H1 (cell line): ENCODE measurements around the gene HJURP. TPM values are rescaled to one million over a fixed set of nuclear protein-coding genes. Genes with fewer than 3 reads are reported as not detected.

Experiments used
- CTCF ChIA-PET: fragments of 300-600 bp; sonication (Branson Sonifier 250); formaldehyde crosslinking; loops from one replicate; lab custom pipeline; 2021; ENCODE audit not compliant: partially characterized antibody; lab: Charles Lee
- POLR2A ChIA-PET: fragments of 300-600 bp; sonication (Branson Sonifier 250); formaldehyde crosslinking; loops from one replicate; lab custom pipeline; 2021; ENCODE audit warnings: inconsistent platforms; ENCODE audit not compliant: partially characterized antibody; lab: Charles Lee
- DNase-seq, 2 experiments: peaks; one replicate each; pipeline versions ENCODE4 v3.0.0 to v3.0.0-alpha.2; 2010 to 2022; ENCODE audit warnings: low spot score in 2 of 2, low read depth in 1 of 2, mixed read lengths in 1 of 2
- FAIRE-seq: peaks from 2 replicates; lab custom pipeline; 2011; peaks lifted over from hg19 to GRCh38; lab: Jason Lieb, UNC
- H2AFZ ChIP-seq: 2 replicates; pipeline ENCODE4 v1.8.1; 2012; ENCODE audit warnings: low read length, inconsistent platforms
- H2AK5ac ChIP-seq: 2 replicates; pipeline ENCODE4 v1.6.1; 2013; ENCODE audit warnings: low read depth, low read length
- H2BK120ac ChIP-seq: replicated peaks from 2 replicates; pipeline ENCODE3; 2013; ENCODE audit warnings: low read depth, low read length, inconsistent platforms
- H2BK12ac ChIP-seq: 2 replicates; pipeline ENCODE4 v1.6.1; 2013; ENCODE audit warnings: low read depth, low read length
- H2BK15ac ChIP-seq: 2 replicates; pipeline ENCODE4 v1.6.1; 2013; ENCODE audit warnings: low read length
- H2BK20ac ChIP-seq: 2 replicates; pipeline ENCODE4 v1.6.1; 2013; ENCODE audit warnings: low read length
- H2BK5ac ChIP-seq: 2 replicates; pipeline ENCODE4 v1.6.1; 2013; ENCODE audit warnings: low read depth, low read length
- H3K14ac ChIP-seq: 2 replicates; pipeline ENCODE4 v1.6.1; 2013; ENCODE audit warnings: inconsistent platforms; ENCODE audit not compliant: insufficient read length
- H3K18ac ChIP-seq: 2 replicates; pipeline ENCODE4 v1.6.1; 2013; ENCODE audit warnings: low read length; ENCODE audit errors: extremely low read depth
- H3K23ac ChIP-seq: 2 replicates; pipeline ENCODE4 v1.6.1; 2013; ENCODE audit warnings: inconsistent platforms; ENCODE audit not compliant: insufficient read length
- H3K23me2 ChIP-seq: 2 replicates; pipeline ENCODE4 v1.6.1; 2013; ENCODE audit warnings: low read depth, low read length
- H3K27ac ChIP-seq: 2 replicates; pipeline ENCODE4 v1.6.1; 2011; ENCODE audit warnings: low read depth, low read length, inconsistent platforms
- H3K27me3 ChIP-seq, 4 experiments: replicated peaks in 1 of 4; 1 replicate in 1 of 4; 2 replicates in 3 of 4; pipeline versions ENCODE4 v1.6.1 to v1.8.1; 2011 to 2013; ENCODE audit warnings: low read length in 3 of 4, mild to moderate bottlenecking in 3 of 4, inconsistent platforms in 2 of 4, mixed read lengths in 2 of 4, moderate library complexity in 1 of 4; ENCODE audit not compliant: control insufficient read depth in 3 of 4, insufficient read depth in 3 of 4; ENCODE audit errors: extremely low read depth in 1 of 4
- H3K36me3 ChIP-seq, 4 experiments: 2 replicates each; pipeline versions ENCODE4 v1.6.1 to v1.8.1; 2011 to 2013; ENCODE audit warnings: mild to moderate bottlenecking in 4 of 4, low read length in 3 of 4, moderate library complexity in 2 of 4, control low read depth in 1 of 4, inconsistent platforms in 1 of 4; ENCODE audit not compliant: insufficient read depth in 4 of 4, control insufficient read depth in 2 of 4
- H3K4ac ChIP-seq: replicated peaks from 2 replicates; pipeline ENCODE3; 2013; ENCODE audit warnings: low read length, low read depth, mixed read lengths, inconsistent platforms; ENCODE audit not compliant: insufficient read length
- H3K4me1 ChIP-seq, 4 experiments: replicated peaks in 1 of 4; 1 replicate in 1 of 4; 2 replicates in 3 of 4; pipeline versions ENCODE4 v1.6.1 to v1.8.1; 2011 to 2013; ENCODE audit warnings: low read length in 3 of 4, inconsistent platforms in 2 of 4, mixed read lengths in 1 of 4; ENCODE audit not compliant: insufficient read depth in 4 of 4, control insufficient read depth in 3 of 4
- H3K4me2 ChIP-seq, 2 experiments: 2 replicates each; pipeline versions ENCODE4 v1.6.1 to v1.8.1; 2011 to 2013; ENCODE audit warnings: low read depth in 2 of 2, low read length in 2 of 2, control low read depth in 1 of 2, inconsistent platforms in 1 of 2, mild to moderate bottlenecking in 1 of 2; ENCODE audit not compliant: insufficient read depth in 1 of 2
- H3K4me3 ChIP-seq, 4 experiments: fragments of 200-600, 300-600 bp in 1 of 4; sonication (generic), shearing (Covaris generic), sonication (Bioruptor Twin) in 1 of 4; 2 replicates each; pipeline versions ENCODE4 v1.5.1 to v1.8.1; 2011 to 2016; ENCODE audit warnings: low read length in 4 of 4, low read depth in 3 of 4, control low read depth in 2 of 4, inconsistent platforms in 2 of 4, mild to moderate bottlenecking in 2 of 4, mixed read lengths in 1 of 4, moderate library complexity in 1 of 4; ENCODE audit not compliant: insufficient read depth in 2 of 4; ENCODE audit errors: extremely low read depth in 1 of 4
- H3K56ac ChIP-seq: replicated peaks from 2 replicates; pipeline ENCODE3; 2013; ENCODE audit warnings: low read depth, mild to moderate bottlenecking, mixed read lengths, low read length, inconsistent platforms; ENCODE audit not compliant: insufficient read length
- H3K79me1 ChIP-seq: 2 replicates; pipeline ENCODE4 v1.6.1; 2013; ENCODE audit warnings: low read depth, low read length, control low read depth
- H3K79me2 ChIP-seq, 2 experiments: 2 replicates each; pipeline versions ENCODE4 v1.6.1 to v1.8.1; 2012 to 2013; ENCODE audit warnings: low read length in 2 of 2, mild to moderate bottlenecking in 2 of 2, inconsistent platforms in 1 of 2; ENCODE audit not compliant: insufficient read depth in 2 of 2, control insufficient read depth in 1 of 2
- H3K9ac ChIP-seq, 4 experiments: replicated peaks in 1 of 4; 1 replicate in 1 of 4; 2 replicates in 3 of 4; pipeline versions ENCODE4 v1.6.1 to v1.8.1; 2011 to 2013; ENCODE audit warnings: low read depth in 3 of 4, low read length in 3 of 4, control low read depth in 2 of 4, mild to moderate bottlenecking in 2 of 4, moderate library complexity in 2 of 4, inconsistent platforms in 1 of 4; ENCODE audit errors: extremely low read depth in 1 of 4
- H3K9me3 ChIP-seq, 2 experiments: 2 replicates each; pipeline versions ENCODE4 v1.6.1 to v1.8.1; 2012 to 2013; ENCODE audit warnings: mild to moderate bottlenecking in 2 of 2, moderate library complexity in 2 of 2, control low read depth in 1 of 2, inconsistent platforms in 1 of 2, low read depth in 1 of 2, low read length in 1 of 2, mixed read lengths in 1 of 2; ENCODE audit not compliant: insufficient read depth in 2 of 2
- H4K20me1 ChIP-seq, 2 experiments: replicated peaks in 1 of 2; 2 replicates each; pipeline versions ENCODE3 to v1.8.1; 2011 to 2013; ENCODE audit warnings: inconsistent platforms in 2 of 2, low read length in 2 of 2, mild to moderate bottlenecking in 1 of 2; ENCODE audit not compliant: insufficient read depth in 2 of 2, control insufficient read depth in 1 of 2
- H4K5ac ChIP-seq: 2 replicates; pipeline ENCODE4 v1.6.1; 2013; ENCODE audit warnings: low read length, low read depth, mixed read lengths, inconsistent platforms; ENCODE audit not compliant: insufficient read length
- H4K8ac ChIP-seq: 2 replicates; pipeline ENCODE4 v1.8.0; 2013; ENCODE audit warnings: mild to moderate bottlenecking, moderate library complexity, low read length, inconsistent platforms; ENCODE audit not compliant: insufficient read depth; ENCODE audit errors: extremely low read depth
- H4K91ac ChIP-seq: replicated peaks from 2 replicates; pipeline ENCODE3; 2013; ENCODE audit warnings: low read length, mixed read lengths, inconsistent platforms; ENCODE audit not compliant: insufficient read length
- BACH1 ChIP-seq: IDR thresholded peaks from 2 replicates; pipeline ENCODE4 v1.6.1; 2012; ENCODE audit warnings: low read length, improper control_type of control experiment
- CREB1 ChIP-seq: IDR thresholded peaks from 2 replicates; pipeline ENCODE4 v1.6.1; 2012; ENCODE audit warnings: inconsistent platforms
- CTCF ChIP-seq, 3 experiments: IDR thresholded peaks; 1 replicate in 2 of 3; 2 replicates in 1 of 3; pipeline versions ENCODE4 v1.5.1 to v1.6.1; 2011; ENCODE audit warnings: low read length in 3 of 3, mild to moderate bottlenecking in 3 of 3, inconsistent platforms in 2 of 3, low read depth in 1 of 3, moderate library complexity in 1 of 3; ENCODE audit not compliant: insufficient read depth in 1 of 3; ENCODE audit errors: control extremely low read depth in 1 of 3
- EZH2 ChIP-seq: fragments of 200-600 bp; sonication (generic); IDR thresholded peaks from 2 replicates; pipeline ENCODE4 v1.7.1; 2012; ENCODE audit warnings: low read depth, mild to moderate bottlenecking, moderate library complexity, low read length, inconsistent platforms; ENCODE audit not compliant: severe bottlenecking
- FOSL1 ChIP-seq: IDR thresholded peaks from 2 replicates; pipeline ENCODE4 v1.6.1; 2011; ENCODE audit warnings: mild to moderate bottlenecking, low read depth, low read length, moderate library complexity; ENCODE audit not compliant: insufficient read depth
- JUND ChIP-seq: IDR thresholded peaks from 2 replicates; pipeline ENCODE4 v1.6.1; 2011; ENCODE audit warnings: mild to moderate bottlenecking, improper control_type of control experiment, low read length
- KDM1A ChIP-seq: fragments of 200-600, 300-600 bp; sonication (generic); IDR thresholded peaks from 2 replicates; pipeline ENCODE4 v1.7.1; 2016; ENCODE audit warnings: mild to moderate bottlenecking, low read length, borderline replicate concordance
- KDM4A ChIP-seq: IDR thresholded peaks from one replicate; pipeline ENCODE4 v1.7.1; 2012; ENCODE audit warnings: low read depth, mild to moderate bottlenecking, moderate library complexity, low read length, inconsistent platforms; ENCODE audit not compliant: severe bottlenecking
- MAFK ChIP-seq: IDR thresholded peaks from 2 replicates; pipeline ENCODE4 v1.6.1; 2012; ENCODE audit warnings: low read depth, mild to moderate bottlenecking, improper control_type of control experiment, low read length
- RAD21 ChIP-seq, 2 experiments: IDR thresholded peaks in 1 of 2; conservative IDR thresholded peaks in 1 of 2; 2 replicates each; pipeline ENCODE4 v1.6.1; 2011; ENCODE audit warnings: low read depth in 2 of 2, low read length in 2 of 2, improper control_type of control experiment in 1 of 2, inconsistent platforms in 1 of 2, mild to moderate bottlenecking in 1 of 2, moderate library complexity in 1 of 2
- SP2 ChIP-seq: IDR thresholded peaks from 2 replicates; pipeline ENCODE4 v1.6.1; 2012; ENCODE audit warnings: mild to moderate bottlenecking, low read length, inconsistent platforms
- SUZ12 ChIP-seq: fragments of 200-600 bp; sonication (generic); IDR thresholded peaks from 2 replicates; pipeline ENCODE4 v1.6.1; 2012; ENCODE audit warnings: mild to moderate bottlenecking, inconsistent platforms, low read length, moderate library complexity, mixed read lengths
- WGBS, 2 experiments: shearing (Covaris generic) in 1 of 2; methylation state at CpG; one replicate each; pipeline versions ENCODE4 v1.1.6 to v1.1.7; 2013 to 2015; ENCODE audit warnings: low lambda C conversion rate in 2 of 2, mixed read lengths in 2 of 2, inconsistent platforms in 1 of 2, low coverage in 1 of 2, missing lambda C conversion rate in 1 of 2; ENCODE audit not compliant: insufficient replicate concordance in 2 of 2, insufficient coverage in 1 of 2, insufficient read length in 1 of 2; ENCODE audit errors: extremely low coverage in 1 of 2, missing lambda C conversion rate in 1 of 2; 5-methylcytosine and 5-hydroxymethylcytosine counted together
- polyA plus RNA-seq, 7 experiments: library from polyadenylated mRNA; depleted of rRNA in 3 of 7; stranded (reverse) in 5 of 7; unstranded in 2 of 7; fragments of >200 nt in 5 of 7; fragments of 200-250 nt in 2 of 7; gene quantifications; 1 replicate in 5 of 7; 2 replicates in 1 of 7; 4 replicates in 1 of 7; pipeline versions ENCODE4 v1.2.1 to v1.2.3, GENCODE V29; 2011 to 2013; ENCODE audit warnings: missing spikeins in 2 of 7, mixed read lengths in 2 of 7
- total RNA-seq: library from RNA; stranded (reverse); fragmentation: NEBNext Ultra II Directional; extraction: Animal tissue kit (Norgen Biotek cat#: 25700); gene quantifications from 2 replicates; pipeline ENCODE4 v1.2.1, GENCODE V29; 2021

HJURP gene
- total and polyA plus RNA-seq, 2 of the 8 experiments (the other 6 are each of a cell fraction or from before 2014, with no cell fraction given): 49.3 to 60.5 TPM

GRCh38 chr2:233820774-233821105, 33.6 kb downstream of the HJURP start:
- H2BK20ac ChIP-seq: no peak overlapping the region
- H4K5ac ChIP-seq: no peak overlapping the region
- H3K4me2 ChIP-seq: no peak overlapping the region
- no peak overlapping the region for H3K14ac ChIP-seq
- ChIA-PET POLR2A (no interaction called here), CTCF (interaction anchor here (0.7 to 1.2 kb wide), 5 partner anchors 12 to 518 kb away, joined by 3 to 4 read pairs (median 3); no protein-coding TSS in a partner anchor)
- H3K4ac ChIP-seq: no peak overlapping the region
- H3K23me2 ChIP-seq: no peaks in the 10 kb centered on the region
- H4K20me1 ChIP-seq: no peaks in the 10 kb centered on the region
- no peak overlapping the region for H3K9ac ChIP-seq
- H2BK15ac ChIP-seq: no peak overlapping the region
- no peak overlapping the region for H2BK12ac ChIP-seq
- no peaks in the 10 kb centered on the region for H3K4me1 ChIP-seq
- H4K91ac ChIP-seq: no peak overlapping the region
- no peak overlapping the region for H3K27ac ChIP-seq
- H3K79me1 ChIP-seq: no peaks in the 10 kb centered on the region
- H2BK120ac ChIP-seq: no peak overlapping the region
- H2AK5ac ChIP-seq: no peak overlapping the region
- H3K79me2 ChIP-seq: no peaks in the 10 kb centered on the region
- FAIRE-seq (no peak), DNase-seq (no peak)
- H3K23ac ChIP-seq: no peak overlapping the region
- no peaks in the 10 kb centered on the region for H3K36me3 ChIP-seq
- no peak overlapping the region for H3K18ac ChIP-seq
- peak overlapping the region; percentile 51; the same call in 1 of the 2 replicates for H4K8ac ChIP-seq
- H2AFZ ChIP-seq: no peak overlapping the region
- no peak overlapping the region for H2BK5ac ChIP-seq
- no peaks in the 10 kb centered on the region for H3K27me3 ChIP-seq
- H3K4me3 ChIP-seq: no peak overlapping the region
- H3K56ac ChIP-seq: no peak overlapping the region
- no peak for TF ChIP-seq FOSL1
- no peak for TF ChIP-seq EZH2
- TF ChIP-seq KDM4A: no peak
- TF ChIP-seq KDM1A: no peak
- no peak for TF ChIP-seq CTCF (IDR thresholded peaks at IDR 0.05; ENCODE audit: control extremely low read depth in 1 of 3, insufficient read depth in 1 of 3, low read depth in 1 of 3, low read length in 3 of 3)
- no peak for TF ChIP-seq SP2
- TF ChIP-seq SUZ12: no peak
- no peak for TF ChIP-seq RAD21 (IDR thresholded peaks at IDR 0.05 in 1 of 2, conservative IDR thresholded peaks at IDR 0.05 in 1 of 2; ENCODE audit: low read depth in 2 of 2, low read length in 2 of 2)
- TF ChIP-seq JUND: no peak
- no peak for TF ChIP-seq MAFK
- TF ChIP-seq CREB1: no peak
- no peak for TF ChIP-seq BACH1
- 94% methylated on average over 6 of the region's 6 CpGs; no CpG with 5 or more reads in 1 of the 2 experiments for WGBS, 2 experiments
- no peaks in the 10 kb centered on the region for H3K9me3 ChIP-seq
